WTC11 (cell line): ENCODE measurements around the gene IRF2BPL. TPM values are rescaled to one million over a fixed set of nuclear protein-coding genes. Genes with fewer than 3 reads are reported as not detected.

ENCODE experiments used
- ATAC-seq: fragments of 200-7000 bp; cut with Tn5 transposase; 2 replicates; pipeline ENCODE4 v1.10.0; 2021; ENCODE audit warnings: mild to moderate bottlenecking, moderate library complexity
- CTCF ChIA-PET: fragments of 300-600 bp; sonication (Branson Sonifier 250); formaldehyde crosslinking; loops from one replicate; lab custom pipeline; 2021; ENCODE audit warnings: antibody characterized with exemption; lab: Charles Lee
- POLR2A ChIA-PET: fragments of 350-600 bp; sonication (Branson Sonifier 250); formaldehyde crosslinking; loops from one replicate; lab custom pipeline; 2021; ENCODE audit warnings: antibody characterized with exemption; lab: Charles Lee
- DNase-seq: peaks from one replicate; pipeline ENCODE4 v3.0.0; 2021; ENCODE audit warnings: low spot score
- H3K27ac Mint-ChIP-seq: 2 replicates; pipeline ENCODE4 v1.8.0; 2021; ENCODE audit warnings: mixed read lengths
- H3K27me3 Mint-ChIP-seq: 2 replicates; pipeline ENCODE4 v1.8.0; 2021; ENCODE audit warnings: low read depth, mild to moderate bottlenecking, moderate library complexity, mixed read lengths
- H3K36me3 Mint-ChIP-seq: 2 replicates; pipeline ENCODE4 v1.8.0; 2021; ENCODE audit warnings: mixed read lengths
- H3K4me1 Mint-ChIP-seq: 2 replicates; pipeline ENCODE4 v1.8.0; 2022; ENCODE audit warnings: mixed read lengths
- H3K4me3 Mint-ChIP-seq: 2 replicates; pipeline ENCODE4 v1.8.0; 2021; ENCODE audit warnings: mild to moderate bottlenecking, moderate library complexity, mixed read lengths
- H3K9me3 Mint-ChIP-seq: 2 replicates; pipeline ENCODE4 v1.8.0; 2021; ENCODE audit warnings: mixed read lengths
- ATF1 ChIP-seq: sonication (generic); formaldehyde crosslinking; IDR thresholded peaks from 2 replicates; pipeline ENCODE4 v1.8.1; 2023; ENCODE audit warnings: mild to moderate bottlenecking, moderate library complexity, missing genetic modification reagents
- CREB1 ChIP-seq: sonication (generic); formaldehyde crosslinking; IDR thresholded peaks from 2 replicates; pipeline ENCODE4 v1.8.0; 2023; ENCODE audit warnings: mild to moderate bottlenecking, missing genetic modification reagents
- ELF4 ChIP-seq: sonication (generic); formaldehyde crosslinking; IDR thresholded peaks from 2 replicates; pipeline ENCODE4 v1.8.1; 2022; ENCODE audit warnings: low read depth, mild to moderate bottlenecking, moderate library complexity, missing genetic modification reagents
- IRF1 ChIP-seq: sonication (generic); formaldehyde crosslinking; IDR thresholded peaks from 2 replicates; pipeline ENCODE4 v1.8.0; 2023; ENCODE audit warnings: missing genetic modification reagents
- IRF2 ChIP-seq: sonication (generic); formaldehyde crosslinking; IDR thresholded peaks from 2 replicates; pipeline ENCODE4 v1.8.0; 2022; ENCODE audit warnings: low read depth, missing genetic modification reagents, borderline replicate concordance
- MLX ChIP-seq: sonication (generic); formaldehyde crosslinking; IDR thresholded peaks from 2 replicates; pipeline ENCODE4 v1.8.1; 2023; ENCODE audit warnings: mild to moderate bottlenecking, missing genetic modification reagents, moderate library complexity
- NR2C2 ChIP-seq: sonication (generic); formaldehyde crosslinking; IDR thresholded peaks from 2 replicates; pipeline ENCODE4 v1.8.0; 2022; ENCODE audit warnings: mild to moderate bottlenecking, missing genetic modification reagents
- SMAD3 ChIP-seq: sonication (generic); formaldehyde crosslinking; IDR thresholded peaks from 2 replicates; pipeline ENCODE4 v1.8.0; 2022; ENCODE audit warnings: missing genetic modification reagents, mild to moderate bottlenecking, borderline replicate concordance
- SMAD4 ChIP-seq: sonication (generic); formaldehyde crosslinking; IDR thresholded peaks from 2 replicates; pipeline ENCODE4 v1.8.0; 2022; ENCODE audit warnings: mild to moderate bottlenecking, missing genetic modification reagents
- TCF7 ChIP-seq: sonication (generic); formaldehyde crosslinking; IDR thresholded peaks from 2 replicates; pipeline ENCODE4 v1.8.0; 2022; ENCODE audit warnings: mild to moderate bottlenecking, low read depth, missing genetic modification reagents, moderate library complexity
- TEAD1 ChIP-seq: sonication (generic); formaldehyde crosslinking; IDR thresholded peaks from 2 replicates; pipeline ENCODE4 v1.8.0; 2022; ENCODE audit warnings: mild to moderate bottlenecking, missing genetic modification reagents
- TEAD4 ChIP-seq: sonication (generic); formaldehyde crosslinking; IDR thresholded peaks from 2 replicates; pipeline ENCODE4 v1.8.0; 2022; ENCODE audit warnings: mild to moderate bottlenecking, missing genetic modification reagents
- ZNF416 ChIP-seq: fragments of 250-450 bp; sonication (Bioruptor Pico); IDR thresholded peaks from 2 replicates; pipeline ENCODE4 v1.9.0; 2021; ENCODE audit warnings: mild to moderate bottlenecking, inconsistent platforms
- ZNF671 ChIP-seq: fragments of 250-450 bp; sonication (Bioruptor Pico); IDR thresholded peaks from 2 replicates; pipeline ENCODE4 v1.8.0; 2021; ENCODE audit warnings: mild to moderate bottlenecking
- ZSCAN18 ChIP-seq: fragments of 250-450 bp; sonication (Bioruptor Pico); IDR thresholded peaks from 2 replicates; pipeline ENCODE4 v2.1.2; 2022; ENCODE audit warnings: mild to moderate bottlenecking, moderate library complexity
- total RNA-seq: library from RNA; stranded (reverse); gene quantifications from 3 replicates; pipeline ENCODE4 v1.2.3, GENCODE V29; 2021
- TF ChIP-seq, protein P1 (sequence below): fragments of 250-450 bp; sonication (Bioruptor Pico); IDR thresholded peaks from 2 replicates; pipeline ENCODE4 v1.9.0; 2021; ENCODE audit warnings: moderate library complexity, mild to moderate bottlenecking, inconsistent platforms, borderline replicate concordance
- TF ChIP-seq, protein P2 (sequence below): sonication (generic); formaldehyde crosslinking; IDR thresholded peaks from 2 replicates; pipeline ENCODE4 v1.8.0; 2023; ENCODE audit warnings: mild to moderate bottlenecking, missing genetic modification reagents

IRF2BPL gene
- total RNA-seq, 1 experiment from 2014 or later, result 126 TPM

GRCh38 chr14:77012193-77012765 lies 16.2 kb downstream of the IRF2BPL start:
- H3K27ac Mint-ChIP-seq, result no peak overlapping the region
- H3K4me3 Mint-ChIP-seq, result no peak overlapping the region
- peaks cover 44% of the 10 kb centered on the region for H3K4me1 Mint-ChIP-seq
- TF ChIP-seq NR2C2 (CRISPR knock-in tag), result no peak
- TF ChIP-seq, all 79 proteins: peak for 0
- ChIA-PET CTCF (interaction anchor here (0.9 kb wide), 2 partner anchors 12 to 70 kb away, joined by 3 read pairs; no protein-coding TSS in a partner anchor), POLR2A (interaction anchor here (1.0 kb wide), 1 partner anchor 29 kb away, joined by 3 read pairs; no protein-coding TSS in a partner anchor)
- Mint-ChIP-seq H3K27me3 (no peaks in the 10 kb centered on the region), H3K9me3 (no peaks in the 10 kb centered on the region), H3K36me3 (no peaks in the 10 kb centered on the region)
- ATAC-seq (no peak), DNase-seq (no peak)

DNA sequence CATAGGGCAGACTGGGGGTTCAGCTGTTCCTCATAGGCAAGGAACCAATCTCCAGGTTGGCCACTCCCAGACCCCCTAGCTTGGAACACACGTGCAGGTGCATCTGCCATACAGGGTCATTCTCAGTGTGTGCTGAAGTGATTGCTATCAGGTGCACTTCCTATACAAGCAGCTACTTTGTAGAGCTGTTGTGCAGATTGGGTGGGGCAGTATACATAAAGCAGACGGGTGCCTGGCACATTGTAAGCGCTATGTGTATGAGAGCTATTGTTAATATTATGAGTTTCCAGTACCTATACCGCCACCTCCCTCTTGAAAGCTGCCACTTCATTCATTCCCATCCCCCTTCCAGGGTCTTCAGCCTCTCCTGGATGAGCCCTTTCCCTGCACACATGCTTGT lies 17.3 kb downstream of the IRF2BPL start:
- ChIA-PET POLR2A (interaction anchor here (0.6 to 1.0 kb wide), 2 partner anchors 30 to 100 kb away, joined by 3 to 5 read pairs; no protein-coding TSS in a partner anchor), CTCF (interaction anchor here (0.7 to 1.1 kb wide), 4 partner anchors 13 to 136 kb away, joined by 3 to 6 read pairs (median 4); no protein-coding TSS in a partner anchor)
- H3K36me3 Mint-ChIP-seq, result no peaks in the 10 kb centered on the region
- no peak for DNase-seq
- no peak for TF ChIP-seq ATF1 (CRISPR knock-in tag)
- no peak for TF ChIP-seq IRF2 (CRISPR knock-in tag)
- TF ChIP-seq ELF4, result no peak
- TF ChIP-seq TEAD1 (CRISPR knock-in tag), result no peak
- no peak for TF ChIP-seq MLX
- TF ChIP-seq, protein P1, sequence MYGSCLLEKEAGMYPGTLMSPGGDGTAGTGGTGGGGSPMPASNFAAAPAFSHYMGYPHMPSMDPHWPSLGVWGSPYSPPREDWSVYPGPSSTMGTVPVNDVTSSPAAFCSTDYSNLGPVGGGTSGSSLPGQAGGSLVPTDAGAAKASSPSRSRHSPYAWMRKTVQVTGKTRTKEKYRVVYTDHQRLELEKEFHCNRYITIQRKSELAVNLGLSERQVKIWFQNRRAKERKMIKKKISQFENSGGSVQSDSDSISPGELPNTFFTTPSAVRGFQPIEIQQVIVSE (CRISPR knock-in tag), result no peak
- no peak for TF ChIP-seq SMAD3 (CRISPR knock-in tag)
- no peak for TF ChIP-seq CREB1 (CRISPR knock-in tag)
- no peak for TF ChIP-seq TCF7
- TF ChIP-seq SMAD4 (CRISPR knock-in tag), result no peak
- TF ChIP-seq ZNF671 (CRISPR knock-in tag), result no peak
- no peak for ATAC-seq
- H3K4me3 Mint-ChIP-seq, result no peak overlapping the region
- peaks cover 52% of the 10 kb centered on the region for H3K4me1 Mint-ChIP-seq
- H3K9me3 Mint-ChIP-seq, result no peaks in the 10 kb centered on the region
- no peak overlapping the region for H3K27ac Mint-ChIP-seq
- no peaks in the 10 kb centered on the region for H3K27me3 Mint-ChIP-seq

GRCh38 chr14:77009014-77009413 lies 19.5 kb downstream of the IRF2BPL start:
- CTCF ChIA-PET, result interaction anchor here (0.6 to 2.1 kb wide), 9 partner anchors 14 to 1448 kb away, joined by 3 to 11 read pairs (median 4); no protein-coding TSS in a partner anchor

More at GRCh38 chr14:77009014-77009413, 19.5 kb downstream of the IRF2BPL start:
- no peak overlapping the region for H3K27ac Mint-ChIP-seq
- no peaks in the 10 kb centered on the region for H3K36me3 Mint-ChIP-seq
- peaks cover 68% of the 10 kb centered on the region for H3K4me1 Mint-ChIP-seq
- H3K27me3 Mint-ChIP-seq, result no peaks in the 10 kb centered on the region
- no peak overlapping the region for H3K4me3 Mint-ChIP-seq
- no peak for DNase-seq
- no peak for ATAC-seq
- TF ChIP-seq, protein P2, sequence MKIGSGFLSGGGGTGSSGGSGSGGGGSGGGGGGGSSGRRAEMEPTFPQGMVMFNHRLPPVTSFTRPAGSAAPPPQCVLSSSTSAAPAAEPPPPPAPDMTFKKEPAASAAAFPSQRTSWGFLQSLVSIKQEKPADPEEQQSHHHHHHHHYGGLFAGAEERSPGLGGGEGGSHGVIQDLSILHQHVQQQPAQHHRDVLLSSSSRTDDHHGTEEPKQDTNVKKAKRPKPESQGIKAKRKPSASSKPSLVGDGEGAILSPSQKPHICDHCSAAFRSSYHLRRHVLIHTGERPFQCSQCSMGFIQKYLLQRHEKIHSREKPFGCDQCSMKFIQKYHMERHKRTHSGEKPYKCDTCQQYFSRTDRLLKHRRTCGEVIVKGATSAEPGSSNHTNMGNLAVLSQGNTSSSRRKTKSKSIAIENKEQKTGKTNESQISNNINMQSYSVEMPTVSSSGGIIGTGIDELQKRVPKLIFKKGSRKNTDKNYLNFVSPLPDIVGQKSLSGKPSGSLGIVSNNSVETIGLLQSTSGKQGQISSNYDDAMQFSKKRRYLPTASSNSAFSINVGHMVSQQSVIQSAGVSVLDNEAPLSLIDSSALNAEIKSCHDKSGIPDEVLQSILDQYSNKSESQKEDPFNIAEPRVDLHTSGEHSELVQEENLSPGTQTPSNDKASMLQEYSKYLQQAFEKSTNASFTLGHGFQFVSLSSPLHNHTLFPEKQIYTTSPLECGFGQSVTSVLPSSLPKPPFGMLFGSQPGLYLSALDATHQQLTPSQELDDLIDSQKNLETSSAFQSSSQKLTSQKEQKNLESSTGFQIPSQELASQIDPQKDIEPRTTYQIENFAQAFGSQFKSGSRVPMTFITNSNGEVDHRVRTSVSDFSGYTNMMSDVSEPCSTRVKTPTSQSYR (CRISPR knock-in tag), result no peak
- TF ChIP-seq TEAD4 (CRISPR knock-in tag) (no peak), ZSCAN18 (CRISPR knock-in tag) (no peak), IRF1 (CRISPR knock-in tag) (no peak), ZNF416 (CRISPR knock-in tag) (no peak)
- POLR2A ChIA-PET, result interaction anchor here (0.6 kb wide), 1 partner anchor 11 kb away, joined by 15 read pairs; no protein-coding TSS in a partner anchor
- H3K9me3 Mint-ChIP-seq, result no peaks in the 10 kb centered on the region
